NCI-H226 (cell line): ENCODE data around the gene RET.

Experiments
- DNase-seq: peaks from one replicate; pipeline ENCODE4 v3.0.0-alpha.2; 2015

Gene RET

DNA sequence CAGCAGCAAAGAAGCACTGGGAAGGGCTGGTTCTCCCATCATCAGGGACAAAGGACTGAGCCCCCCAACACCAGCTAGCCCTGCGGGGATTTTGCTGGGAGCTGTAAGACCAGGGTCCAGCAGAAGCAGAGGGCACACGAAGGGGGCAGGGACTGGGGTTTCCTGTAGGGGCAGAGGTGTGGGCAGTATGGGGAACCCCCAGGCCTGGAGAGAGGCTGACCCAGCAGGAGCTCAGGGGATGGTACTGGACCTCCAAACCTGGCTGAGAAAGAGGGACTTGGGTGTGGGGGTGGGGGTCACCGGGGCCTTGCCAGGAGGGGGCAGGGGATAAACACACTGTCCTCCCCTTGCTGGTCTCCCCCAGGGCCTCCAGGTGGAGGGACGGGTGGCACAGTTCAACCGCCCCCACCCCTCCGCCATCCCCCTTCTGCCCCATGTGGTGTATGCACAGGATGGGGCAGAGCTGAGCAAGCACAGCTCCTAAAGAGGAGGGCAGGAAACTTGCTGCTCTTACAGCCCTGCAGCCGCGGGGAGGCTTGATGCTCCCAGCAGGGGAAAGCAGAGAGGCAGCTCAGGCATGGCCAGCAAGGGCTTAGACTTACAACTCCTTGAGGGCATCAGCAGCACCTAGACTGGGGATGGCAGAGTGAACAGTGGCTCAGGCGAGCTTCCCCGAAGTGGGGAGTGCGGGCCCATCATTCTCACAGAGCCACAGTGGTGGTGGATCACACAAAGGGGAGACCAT lies 12.4 kb upstream of the RET start:
- no peak for DNase-seq

DNA sequence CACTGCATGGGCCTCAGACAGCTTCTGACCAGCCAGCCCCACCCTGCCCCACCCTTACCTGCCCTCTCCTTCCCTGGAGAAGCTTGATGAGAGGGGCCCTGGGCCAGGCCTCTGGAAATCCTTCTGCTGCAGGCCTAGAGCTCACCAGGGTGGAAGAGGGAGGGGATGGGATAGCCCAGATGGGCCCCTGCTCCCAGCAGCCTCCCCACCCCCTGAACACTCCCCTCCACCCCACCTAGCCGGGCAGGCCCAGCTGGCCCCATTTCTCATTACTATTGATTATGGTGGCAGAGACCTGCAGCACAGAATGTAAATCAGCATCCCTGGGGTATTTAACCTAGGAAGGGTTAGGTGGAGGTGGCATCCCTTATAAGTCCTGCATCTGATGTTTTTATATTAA lies 11.6 kb upstream of the RET start:
- no peak for DNase-seq

DNA sequence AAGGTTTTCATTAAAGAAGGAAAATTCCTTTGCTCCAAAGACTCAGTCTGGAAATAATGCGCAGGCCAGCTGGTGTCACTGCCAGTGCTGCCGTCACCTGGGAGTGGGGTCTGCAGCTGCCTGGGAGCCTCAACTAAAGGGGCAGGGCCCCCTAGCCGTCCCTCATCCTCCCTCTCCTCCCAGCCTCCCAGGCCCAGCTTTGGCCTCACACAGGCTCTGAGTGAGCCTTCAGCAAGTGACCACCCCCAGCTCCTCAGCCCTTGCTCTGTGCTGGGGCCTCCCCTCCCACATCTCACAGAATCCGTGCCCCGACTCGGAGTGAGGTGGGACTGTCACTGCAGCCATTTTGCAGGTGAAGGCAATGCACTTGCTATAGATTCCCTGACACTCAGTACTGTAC lies 11.1 kb upstream of the RET start:
- DNase-seq: no peak

DNA sequence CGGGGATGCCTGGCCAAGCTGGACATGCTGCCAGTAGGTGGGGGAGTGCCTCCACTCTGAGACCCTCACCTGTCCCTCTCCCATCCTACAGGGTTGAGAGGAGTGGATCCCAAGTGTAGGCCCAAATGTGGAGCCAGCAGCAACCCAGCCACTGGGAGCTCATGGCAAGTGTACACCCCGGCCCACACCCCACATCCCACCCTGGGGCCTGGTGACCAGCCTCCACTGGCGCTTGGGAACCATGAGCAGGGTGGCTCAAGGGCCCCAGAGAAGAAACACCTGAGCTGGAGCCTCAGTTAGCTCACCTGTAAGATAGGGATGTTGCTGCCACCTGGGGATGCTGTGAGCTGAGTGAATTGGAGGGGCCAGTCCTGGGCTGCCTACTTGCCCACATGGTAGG lies 10.4 kb upstream of the RET start:
- no peak for DNase-seq

DNA sequence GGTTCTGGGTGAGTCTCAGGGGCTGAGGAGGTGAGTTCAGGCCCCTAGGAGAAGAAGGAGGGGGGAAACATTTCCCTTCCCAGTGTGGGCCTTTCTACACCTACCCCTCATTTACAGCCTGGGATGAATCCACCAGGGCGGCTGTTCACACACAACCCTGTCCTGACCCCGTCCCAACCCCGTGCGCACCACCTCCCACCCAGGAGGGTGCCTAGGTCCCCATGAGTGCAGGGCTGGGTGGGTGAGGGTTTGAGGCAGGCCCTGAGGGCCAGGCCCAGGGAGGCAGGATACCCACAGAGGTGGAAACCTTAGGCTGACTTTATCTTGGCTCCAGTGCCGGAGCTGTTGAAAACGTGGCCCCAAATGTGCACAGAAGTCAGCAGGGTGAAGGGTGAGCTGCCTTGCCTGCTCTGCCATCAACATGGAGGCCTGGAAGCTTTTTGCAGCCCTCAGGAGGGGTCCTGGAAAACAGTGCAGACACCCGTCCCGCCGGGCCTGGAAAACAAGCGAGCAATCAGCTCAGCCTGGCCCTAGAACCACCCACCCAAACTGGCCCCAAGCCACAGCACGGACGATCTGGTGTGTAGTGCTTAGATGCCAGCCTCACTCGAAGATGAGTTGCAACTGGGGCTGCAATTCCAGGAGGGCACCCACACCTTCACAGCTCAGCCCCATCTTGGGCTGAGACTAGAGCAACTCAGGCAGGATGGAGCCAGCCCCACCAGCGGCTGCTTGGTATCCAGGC lies 9.3 kb upstream of the RET start:
- no peak for DNase-seq

DNA sequence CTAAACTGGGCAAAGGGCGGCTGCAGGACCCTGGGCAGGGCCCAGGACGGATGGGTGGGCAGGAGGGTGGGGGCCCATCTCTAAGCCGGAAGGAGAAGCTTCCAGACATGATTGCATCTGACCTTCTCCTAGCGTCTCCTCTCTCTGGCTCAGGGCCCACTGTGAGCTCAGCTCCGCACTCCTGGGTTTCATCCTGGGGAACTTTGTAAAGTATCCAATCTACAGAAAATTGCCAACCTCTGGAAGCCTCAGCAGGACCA lies 8.8 kb upstream of the RET start:
- no peak for DNase-seq

DNA sequence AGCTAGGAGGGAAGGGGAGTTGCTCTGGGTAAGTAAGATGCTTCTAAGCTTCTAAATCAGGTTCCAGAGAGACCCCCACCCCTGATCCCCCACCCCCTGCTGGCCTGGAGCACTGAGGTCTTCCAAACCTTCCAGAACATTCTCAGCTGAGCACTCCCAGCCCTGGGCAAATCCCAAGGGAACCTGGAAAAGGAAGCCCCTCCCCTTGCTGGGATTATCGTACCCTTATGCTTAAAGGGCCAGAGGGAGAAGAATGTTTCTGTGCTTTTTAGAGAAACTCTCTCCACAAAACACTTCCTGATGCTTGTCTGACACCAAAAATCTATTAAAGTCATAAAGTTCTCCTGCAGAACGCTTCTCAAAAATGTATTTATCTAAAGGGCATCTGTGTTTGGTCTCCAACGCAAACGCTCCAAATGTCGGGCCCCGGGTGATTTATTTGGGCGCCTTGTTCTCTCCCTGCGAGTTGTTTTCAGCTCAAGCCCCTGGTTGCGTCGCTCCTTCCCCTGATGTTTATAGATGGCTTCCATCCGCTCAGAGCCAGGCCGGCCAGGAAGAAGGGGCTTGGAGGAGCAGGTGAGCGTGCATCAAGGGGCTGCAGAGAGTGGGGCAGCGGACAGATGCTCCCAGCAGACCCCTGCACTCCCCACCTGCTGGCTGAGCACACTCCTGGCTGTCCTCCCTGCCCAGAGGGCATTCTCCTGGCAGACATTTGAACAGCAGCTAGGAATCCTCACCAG lies 8.2 kb upstream of the RET start:
- DNase-seq: no peak

DNA sequence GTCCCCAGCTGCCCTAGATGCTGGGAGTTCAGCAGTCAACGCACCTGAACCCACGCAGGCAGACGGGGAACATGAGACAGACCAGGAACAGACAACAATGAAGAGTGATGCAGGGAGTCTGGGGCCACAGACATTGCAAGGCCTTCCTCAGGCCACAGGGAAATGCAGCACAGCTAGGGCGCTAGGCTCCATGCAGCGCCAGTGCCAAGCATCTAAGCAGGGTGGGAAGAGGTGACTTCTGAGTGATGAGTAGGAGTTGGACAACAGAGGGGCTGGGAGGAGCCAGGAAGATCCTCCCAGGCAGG lies 7.7 kb upstream of the RET start:
- no peak for DNase-seq

DNA sequence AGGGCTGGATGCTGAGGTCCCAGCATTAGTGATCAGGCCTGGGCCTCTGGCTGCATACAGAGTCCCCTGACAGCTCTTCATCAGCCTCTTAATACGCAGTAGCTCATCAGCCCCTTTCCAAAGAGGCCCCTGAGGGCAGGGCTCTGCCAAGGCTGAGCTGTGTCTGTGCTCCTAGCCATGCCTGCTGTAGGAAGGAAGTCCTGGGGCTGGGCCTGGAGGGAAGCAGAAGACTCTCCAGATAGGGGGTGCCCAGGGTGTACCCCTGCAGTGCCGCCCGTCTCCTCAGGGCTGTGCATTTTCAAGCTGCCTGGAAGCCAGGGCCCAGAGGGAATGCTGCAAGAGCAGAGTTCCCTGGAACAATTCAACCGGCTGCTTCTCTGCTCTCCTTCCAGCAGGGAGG lies 7.3 kb upstream of the RET start:
- no peak for DNase-seq

DNA sequence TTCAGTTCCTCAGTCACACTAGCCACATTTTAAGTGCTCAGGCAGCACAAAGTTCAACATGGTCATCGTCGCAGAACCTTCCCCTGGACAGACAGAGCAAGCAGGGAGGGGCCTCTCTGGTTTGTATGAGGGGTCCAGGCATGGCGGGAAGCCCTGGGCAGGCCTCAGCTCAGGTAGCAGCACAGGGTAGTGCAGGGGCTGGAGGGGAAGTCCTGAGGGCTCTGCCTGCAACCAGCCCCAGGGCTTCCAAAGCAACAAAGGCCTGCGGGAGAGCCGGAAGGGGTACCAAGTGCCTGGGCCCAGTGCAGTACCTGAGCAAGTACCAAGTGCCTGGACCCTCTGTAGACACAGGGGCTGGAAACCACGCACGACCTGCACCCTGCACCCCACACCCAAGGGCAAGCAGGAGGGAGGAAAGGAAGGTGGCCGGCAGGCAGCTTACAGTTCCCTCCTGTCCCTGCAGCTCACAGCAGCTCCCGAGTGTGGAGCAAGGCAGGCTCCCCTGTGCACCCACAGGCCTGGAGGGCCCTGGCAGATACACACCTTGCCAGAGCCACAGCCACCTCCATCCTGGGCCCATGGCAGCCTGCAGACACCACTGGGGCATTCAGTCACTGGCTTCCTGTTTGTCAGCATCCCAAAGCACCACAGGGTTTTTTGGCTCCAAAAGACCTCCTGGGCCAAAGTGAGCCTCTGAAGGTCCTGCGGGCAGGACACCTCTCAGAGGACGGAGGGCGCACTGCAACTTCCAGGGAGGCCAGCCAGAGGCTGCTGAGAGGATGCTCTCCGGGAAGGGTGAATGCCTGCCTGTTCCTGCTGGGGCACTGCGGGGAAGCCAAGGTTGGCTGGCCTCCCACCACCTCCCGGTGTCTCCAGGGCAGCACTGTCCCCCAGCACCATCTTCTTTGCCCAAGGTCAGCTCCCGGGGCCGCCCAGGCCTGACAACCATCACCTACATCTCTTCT lies 6.5 kb upstream of the RET start:
- DNase-seq: no peak

DNA sequence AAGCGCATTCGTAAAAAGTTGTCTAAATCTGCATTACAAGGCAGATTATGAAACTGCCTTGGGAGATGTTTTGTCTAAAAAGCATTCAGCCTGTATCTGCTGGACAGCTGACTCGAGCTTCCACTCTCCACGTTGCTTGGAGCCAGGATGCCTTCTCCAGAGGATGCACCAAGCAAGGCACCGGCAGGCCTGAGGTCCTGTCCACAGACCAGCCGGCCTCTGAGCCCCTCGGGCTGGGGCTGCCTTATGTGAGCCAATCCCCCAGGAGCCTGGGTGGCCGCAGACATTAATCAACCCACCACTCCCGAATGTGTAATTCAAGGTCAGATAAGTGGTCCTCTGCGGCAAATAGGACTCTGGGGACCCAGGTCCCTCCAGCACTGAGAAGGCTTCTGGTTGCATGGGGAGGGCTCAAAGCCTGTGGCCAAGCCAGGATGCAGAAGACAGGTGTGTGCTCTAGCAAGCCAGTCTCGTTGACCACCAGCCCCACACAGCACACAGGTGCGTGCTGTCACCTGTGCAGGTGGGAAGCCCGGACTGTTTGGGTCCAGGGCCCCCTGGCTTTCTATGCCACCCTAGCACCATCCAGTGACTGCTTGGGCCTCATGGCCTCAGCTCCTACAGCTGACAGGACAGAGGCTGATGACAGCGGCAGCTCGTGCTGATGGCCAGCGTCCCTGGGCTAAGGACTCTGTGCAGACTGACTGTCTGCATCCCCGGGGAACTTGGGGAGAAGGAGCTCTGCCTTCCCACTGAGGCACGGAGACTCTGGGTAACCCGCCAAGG lies 4.8 kb upstream of the RET start:
- DNase-seq: no peak

DNA sequence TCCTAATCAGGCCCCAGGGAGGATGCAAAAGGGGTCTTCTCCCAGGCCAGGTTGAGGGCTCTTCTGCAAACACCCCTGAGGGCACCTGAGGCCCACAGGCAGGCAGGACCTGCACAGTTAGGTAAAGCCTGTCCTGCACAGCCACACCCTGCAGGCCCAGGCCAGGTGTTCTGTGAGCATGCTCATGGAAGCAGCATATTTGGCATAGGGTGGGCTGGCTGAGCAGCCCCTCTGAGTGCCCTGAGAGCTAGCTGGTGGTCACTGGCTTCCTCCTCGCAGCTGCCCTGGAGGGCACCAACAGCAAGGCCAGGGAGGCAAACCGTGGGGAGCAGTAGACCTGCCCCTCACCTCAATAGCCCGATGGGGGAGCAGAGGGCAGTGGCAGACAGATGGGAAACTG lies 3.7 kb upstream of the RET start:
- DNase-seq: no peak

DNA sequence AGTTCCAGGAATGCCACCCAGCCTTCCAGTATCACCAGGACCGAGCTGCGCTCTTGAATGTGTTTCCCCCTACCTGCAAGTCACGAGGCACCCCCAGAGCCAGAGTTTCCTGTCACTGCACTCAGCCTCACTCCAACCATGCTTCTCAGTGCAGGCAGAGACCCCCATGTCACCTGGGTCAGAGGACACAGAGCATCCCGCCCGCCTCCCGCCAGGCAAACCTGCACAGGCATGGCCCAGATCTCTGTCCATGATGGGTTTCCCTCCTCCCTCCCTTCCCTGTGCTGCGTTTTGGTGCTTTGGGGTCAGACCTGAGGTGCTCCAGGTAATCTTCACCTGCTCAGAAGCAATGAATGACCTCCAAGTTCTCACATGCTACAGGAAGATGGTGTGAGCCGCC lies 3.1 kb upstream of the RET start:
- DNase-seq: no peak

DNA sequence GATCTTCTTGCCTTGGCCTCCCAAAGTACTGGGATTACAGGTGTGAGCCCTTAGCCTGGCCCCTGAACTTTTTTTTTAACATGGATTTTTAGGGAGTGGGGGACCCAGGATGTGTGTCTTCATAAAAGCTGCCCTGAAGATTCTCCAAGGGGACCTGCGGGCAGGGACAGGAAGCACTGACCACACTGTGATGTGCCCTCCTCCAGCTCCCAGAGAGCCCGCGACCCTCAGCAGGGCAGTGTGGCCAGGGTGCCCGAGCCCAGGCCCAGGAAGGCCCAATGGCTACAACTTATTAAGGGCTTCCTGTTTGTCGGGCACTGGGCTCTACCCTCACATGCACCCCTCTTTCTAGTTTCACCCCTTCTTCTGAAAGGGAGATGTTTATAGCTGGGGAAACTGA lies 2.5 kb upstream of the RET start:
- no peak for DNase-seq

DNA sequence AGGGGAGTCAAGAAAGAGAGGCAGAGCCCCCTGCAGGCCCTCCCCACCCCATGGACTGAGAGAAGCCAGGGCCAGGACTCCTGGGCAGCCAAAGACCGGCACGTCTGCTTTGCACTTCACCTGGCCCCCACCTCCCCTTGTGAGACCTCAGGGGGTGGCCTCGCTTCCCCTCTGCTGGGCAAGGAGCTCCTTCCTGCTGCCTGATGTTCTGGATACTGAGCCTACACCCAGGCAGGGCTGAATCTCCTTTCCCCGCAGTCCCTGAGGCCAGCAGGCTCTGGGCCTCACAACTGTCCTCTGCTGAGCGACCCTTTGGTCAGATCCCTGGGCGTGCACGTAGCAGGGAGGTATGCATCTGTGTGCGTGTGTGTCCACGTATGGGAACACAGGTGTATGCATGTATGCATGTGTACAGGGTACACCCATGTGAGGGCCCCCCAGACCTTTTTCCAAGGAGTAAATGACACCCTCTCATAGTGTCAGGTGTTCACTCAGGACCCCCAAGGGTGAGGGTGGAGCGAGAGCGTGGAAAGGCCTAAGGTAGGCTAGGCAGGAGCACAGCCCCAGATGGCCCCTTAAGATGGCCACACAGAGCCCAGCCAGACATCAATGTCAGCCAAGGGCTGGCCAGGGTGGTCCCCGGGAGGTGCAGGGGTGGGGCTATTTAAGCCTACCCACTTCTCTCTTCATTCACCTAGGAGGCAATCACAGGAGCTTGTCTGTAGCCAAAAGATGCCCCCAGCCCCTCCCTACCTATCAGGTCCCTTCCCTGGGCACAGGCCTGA lies 1.9 kb upstream of the RET start:
- DNase-seq: no peak

DNA sequence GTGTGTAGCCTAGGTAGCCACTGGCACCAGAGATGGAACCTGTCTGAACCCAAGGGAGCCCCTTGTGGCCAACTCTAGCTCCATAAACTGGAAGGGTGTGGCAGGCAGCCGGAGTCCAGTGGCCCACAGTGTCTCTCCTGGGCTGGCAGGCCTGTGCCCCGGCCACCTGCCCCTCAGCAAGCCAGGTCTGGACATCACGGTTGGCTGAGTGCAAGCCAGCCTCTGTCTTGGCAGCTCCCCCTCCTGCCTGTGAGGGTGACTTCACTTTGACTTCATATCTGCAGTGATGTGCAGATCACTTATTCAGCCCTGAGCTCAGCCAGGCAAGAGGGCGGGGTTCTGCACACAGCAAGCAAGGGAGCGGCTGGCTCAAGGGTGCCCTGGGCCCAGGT lies 1.3 kb upstream of the RET start:
- DNase-seq: no peak

DNA sequence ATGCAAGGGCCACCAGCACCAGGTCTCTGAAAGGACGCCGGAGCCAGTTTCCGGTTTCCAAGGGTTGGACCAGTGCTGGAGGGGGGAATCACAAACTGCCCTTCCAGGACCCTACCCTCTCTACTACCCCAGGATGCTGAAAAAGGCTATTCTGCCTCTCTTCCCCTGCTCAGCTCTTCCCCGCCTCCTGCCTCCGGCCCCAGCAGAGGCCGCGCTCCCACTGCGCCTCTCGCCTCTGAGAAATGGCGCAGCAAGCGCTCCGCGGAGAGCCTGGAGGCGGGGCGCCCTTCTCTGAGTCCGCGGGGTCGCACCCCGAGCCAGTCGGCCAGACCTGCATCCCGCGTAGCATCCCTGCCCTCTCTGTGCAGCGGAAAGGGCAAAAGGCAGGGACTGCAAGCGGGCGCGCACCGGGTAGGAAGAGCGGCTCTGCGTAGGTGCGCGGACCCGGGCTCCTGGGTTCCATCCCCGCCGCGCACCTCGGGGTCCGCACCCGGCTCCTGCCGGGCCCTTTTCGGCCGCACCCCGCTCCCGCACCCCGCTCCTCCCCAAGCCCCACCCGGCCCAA lies 476 bp upstream of the RET start:
- no peak for DNase-seq

DNA sequence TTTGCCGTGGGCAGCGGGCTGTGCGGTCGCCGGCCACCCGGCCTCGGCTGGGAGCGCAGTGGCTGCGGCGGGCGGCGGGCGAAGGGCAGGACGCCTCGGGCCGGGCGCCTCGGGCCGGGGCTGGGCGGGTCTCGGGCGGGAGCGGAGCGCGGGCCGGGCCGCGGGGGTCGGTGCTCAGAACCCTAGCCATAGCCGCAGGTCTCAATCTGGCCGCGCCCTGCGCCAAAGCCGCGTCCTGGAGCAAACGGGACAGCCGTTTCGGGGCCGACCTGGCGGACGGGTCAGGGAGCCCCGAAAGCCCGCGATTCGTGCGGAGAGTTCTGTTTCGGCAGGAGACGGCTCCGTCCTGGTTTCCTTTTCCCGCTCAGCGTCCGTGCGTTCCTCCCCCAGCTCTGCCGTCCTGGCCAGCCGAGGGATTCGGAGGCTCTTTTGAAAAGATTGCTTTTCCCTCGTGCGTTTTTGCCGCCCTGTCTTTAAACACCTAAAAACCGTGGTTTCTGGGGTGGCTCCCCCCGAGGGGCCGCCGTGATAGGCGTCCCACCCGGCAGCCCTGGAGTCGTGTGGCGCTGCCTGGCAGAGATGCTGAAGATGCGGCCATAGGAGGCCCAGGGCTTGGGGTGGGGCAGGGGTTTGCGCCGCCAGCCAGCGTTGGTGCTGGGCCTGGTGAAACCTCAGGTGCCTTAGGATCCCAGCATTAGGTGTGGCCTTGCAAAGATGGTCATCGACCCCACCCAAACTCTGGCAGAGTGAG lies 727 bp downstream of the RET start:
- DNase-seq: no peak

DNA sequence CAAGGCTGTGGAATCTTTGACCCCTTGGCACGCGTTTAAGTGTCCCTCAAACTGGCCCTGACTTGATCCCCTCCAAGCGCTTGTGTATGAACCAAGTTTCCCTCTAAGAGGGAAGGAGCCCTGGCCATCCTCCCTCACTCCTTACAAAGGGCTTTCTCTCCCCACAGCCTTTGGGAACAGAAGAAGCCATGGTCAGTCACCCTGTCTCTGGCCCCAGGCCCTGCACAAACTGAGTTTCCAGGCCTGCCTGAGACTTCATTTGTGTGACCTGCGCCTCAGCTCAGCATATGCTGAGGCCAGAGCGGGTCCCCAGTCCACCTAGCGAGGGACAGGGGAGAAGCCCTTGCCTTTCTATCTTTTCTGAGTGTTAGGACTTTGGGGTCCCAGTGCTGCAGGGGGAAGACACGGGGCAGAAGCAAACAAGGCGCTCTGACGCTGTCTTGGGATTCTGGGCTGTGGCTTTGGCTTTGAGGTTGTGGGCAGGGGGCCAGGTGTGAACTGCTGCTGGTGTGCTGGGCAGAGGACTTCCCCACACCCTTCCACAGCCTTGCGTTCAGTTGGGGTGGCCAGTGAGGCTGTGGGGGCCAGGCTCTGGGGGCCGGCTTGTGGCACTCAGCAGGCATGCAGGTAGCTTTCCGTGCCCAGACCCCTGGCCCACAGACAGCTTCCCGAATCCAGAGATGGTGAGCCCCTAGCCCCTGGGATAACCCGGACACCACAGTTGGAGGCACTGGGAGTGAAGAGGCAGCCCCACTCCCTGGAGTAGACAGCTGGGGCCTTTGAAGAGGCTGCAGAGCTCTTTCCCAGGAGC lies 1.5 kb downstream of the RET start:
- DNase-seq: no peak

DNA sequence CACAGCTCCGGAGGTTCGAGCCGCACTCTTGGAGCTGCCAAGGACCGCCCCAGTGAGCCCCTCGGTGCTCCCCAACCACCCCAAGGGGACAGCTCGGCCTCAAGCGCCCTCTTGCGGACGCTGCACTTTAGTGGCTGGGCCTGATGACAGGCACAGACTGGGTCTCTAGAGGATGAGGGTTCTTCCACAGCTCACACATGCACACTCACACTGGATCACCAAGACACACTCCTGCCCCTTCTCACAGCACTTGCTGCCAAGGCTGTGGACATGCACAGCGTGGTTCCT lies 2.1 kb downstream of the RET start:
- DNase-seq: no peak
